Hindlimb muscle (tissue), 1 donor: ENCODE measurements around the gene DPF1. TPM values are rescaled to one million over a fixed set of nuclear protein-coding genes. Genes with fewer than 3 reads are reported as not detected.
A peak's percentile ranks its signal among the peaks of the same experiment; 100 is the strongest.
"Not testable (repeated sequence)": the region's sequence is repeated elsewhere in the genome, so short reads cannot be mapped to it uniquely, and the experiment has no call there.

Source experiments
- DNase-seq: peaks from one replicate; pipeline ENCODE4 v3.0.0-alpha.2; 2013
- polyA plus RNA-seq: library from polyadenylated mRNA; unstranded; fragments of 120-200 nt; gene quantifications from one replicate; pipeline ENCODE4 v1.2.1, GENCODE V29; 2013; ENCODE audit not compliant: insufficient read length

DPF1 gene
- polyA plus RNA-seq: 2.4 TPM

- DNase-seq: peak; percentile 73
Measured at GRCh38 chr19:38224014-38224862, at the start of gene DPF1. DPF1 (minus strand) TSS chr19:38224222; CDS start chr19:38224142, 80 bp downstream.

GRCh38 chr19:38273499-38273898, 49.5 kb upstream of the DPF1 start:
- DNase-seq: no peak

- no peak for DNase-seq
Measured at GRCh38 chr19:38270587-38271167, 46.7 kb upstream of the DPF1 start.

GRCh38 chr19:38268539-38268938, 44.5 kb upstream of the DPF1 start:
- no peak for DNase-seq

GRCh38 chr19:38267761-38268483, 43.9 kb upstream of the DPF1 start:
- no peak for DNase-seq

GRCh38 chr19:38266981-38267597, 43.1 kb upstream of the DPF1 start:
- no peak for DNase-seq

- no peak for DNase-seq
Measured at GRCh38 chr19:38265921-38266429, 42.0 kb upstream of the DPF1 start.

- no peak for DNase-seq
Measured at GRCh38 chr19:38265213-38265861, 41.3 kb upstream of the DPF1 start.

GRCh38 chr19:38264486-38265212, 40.6 kb upstream of the DPF1 start, which contains the start of gene SPINT2:
SPINT2 (plus strand) TSS chr19:38264573; CDS start chr19:38264893, 320 bp downstream.
- no peak for DNase-seq

GRCh38 chr19:38263689-38264485, 39.9 kb upstream of the DPF1 start:
- DNase-seq: no peak

GRCh38 chr19:38262585-38263268, 38.7 kb upstream of the DPF1 start:
- no peak for DNase-seq

- DNase-seq: not testable (repeated sequence)
Measured at GRCh38 chr19:38261942-38262341, 37.9 kb upstream of the DPF1 start.

- no peak for DNase-seq
Measured at GRCh38 chr19:38255383-38256014, 31.5 kb upstream of the DPF1 start.

- DNase-seq: no peak
Measured at GRCh38 chr19:38253788-38254187, 29.8 kb upstream of the DPF1 start.

- no peak for DNase-seq
Measured at GRCh38 chr19:38252941-38253691, 29.1 kb upstream of the DPF1 start.

GRCh38 chr19:38252385-38252784, 28.4 kb upstream of the DPF1 start:
- DNase-seq: no peak

GRCh38 chr19:38251564-38252051, 27.6 kb upstream of the DPF1 start:
- DNase-seq: peak; percentile 62

- DNase-seq: peak; percentile 71
Measured at GRCh38 chr19:38250821-38251563, 27.0 kb upstream of the DPF1 start.
